DND-41 (cell line): ENCODE measurements around the gene PLA1A.
"Not testable (repeated sequence)": the region's sequence is repeated elsewhere in the genome, so short reads cannot be mapped to it uniquely, and the experiment has no call there.

Experiments used
- CTCF ChIP-seq: IDR thresholded peaks from 2 replicates; pipeline ENCODE4 v1.5.1; 2012; ENCODE audit warnings: borderline replicate concordance, low read length, moderate library complexity, mild to moderate bottlenecking; ENCODE audit not compliant: poor library complexity, severe bottlenecking; ENCODE audit errors: extremely low read depth
- EZH2 ChIP-seq: IDR thresholded peaks from 3 replicates; pipeline ENCODE4 v1.6.1; 2012; ENCODE audit warnings: borderline replicate concordance, low read depth, mild to moderate bottlenecking, moderate library complexity, low read length, inconsistent platforms; ENCODE audit not compliant: severe bottlenecking

GRCh38 chr3:119594929-119595328 is 2.8 kb upstream of the PLA1A start:
- not testable (repeated sequence) for TF ChIP-seq CTCF, EZH2
